ENCODE data around the gene GPC6. TPM values are rescaled to one million over a fixed set of nuclear protein-coding genes. Genes with fewer than 3 reads are reported as not detected.
A peak's percentile ranks its signal among the peaks of the same experiment; 100 is the strongest.

Gene GPC6
- polyA plus RNA-seq, 1 of the 3 experiments (the other 2 are of a cell fraction): 6.7 TPM

DNA sequence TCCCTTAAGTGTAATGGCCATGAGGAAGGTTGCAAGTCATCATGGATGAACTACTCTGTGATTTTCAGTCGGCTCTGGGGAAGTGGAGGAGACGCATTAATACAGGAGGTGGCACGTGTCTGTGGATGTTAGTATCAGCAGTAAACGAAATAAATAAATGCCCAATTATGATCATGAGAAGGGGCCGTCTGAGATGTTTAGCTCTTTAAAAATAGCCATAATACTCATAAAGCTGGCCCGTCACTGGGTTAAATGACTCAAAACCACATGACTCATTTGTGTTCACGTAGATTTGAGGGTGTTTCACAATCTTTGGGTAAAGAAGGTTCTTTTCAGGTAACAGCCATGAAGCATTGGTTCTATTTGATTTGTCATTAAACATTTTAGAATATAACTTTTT, 620.6 kb downstream of the GPC6 start:
- no peaks in the 10 kb centered on the region for H3K9me3 ChIP-seq
- WGBS (ENCODE audit: low lambda C conversion rate): 71% methylated on average over 7 of the region's 7 CpGs
- no peak overlapping the region for H3K4me2 ChIP-seq
- no peaks in the 10 kb centered on the region for H4K20me1 ChIP-seq (ENCODE audit: insufficient read depth)
- no peak overlapping the region for H3K27ac ChIP-seq (ENCODE audit: low read depth in 2 of 2, low read length in 1 of 2)
- no peaks in the 10 kb centered on the region for H3K79me2 ChIP-seq (ENCODE audit: insufficient read depth)
- H3K4me3 ChIP-seq (ENCODE audit: low read depth in 2 of 2, low read length in 1 of 2): no peak overlapping the region
- ChIA-PET POLR2A (no interaction called here), CTCF (no interaction called here)
- H3K27me3 ChIP-seq (ENCODE audit: insufficient read depth): no peaks in the 10 kb centered on the region
- no peaks in the 10 kb centered on the region for H3K9me2 ChIP-seq
- H2AFZ ChIP-seq (ENCODE audit: low read depth): no peak overlapping the region
- H3F3A ChIP-seq (replicated peaks; ENCODE audit: insufficient read depth): no peaks in the 10 kb centered on the region
- no peaks in the 10 kb centered on the region for H3K36me3 ChIP-seq (replicated peaks in 1 of 2; ENCODE audit: control insufficient read depth in 1 of 2, insufficient read depth in 2 of 2, low read length in 1 of 2)
- no peak for DNase-seq
- H3K4me1 ChIP-seq (ENCODE audit: control insufficient read depth in 1 of 2, insufficient read depth in 2 of 2, low read depth in 1 of 2, low read length in 1 of 2): no peaks in the 10 kb centered on the region
- H3K9ac ChIP-seq: no peak overlapping the region
- no peak for TF ChIP-seq ELF1 (IDR thresholded peaks at IDR 0.05)
- no peak for TF ChIP-seq SIN3A (IDR thresholded peaks at IDR 0.05; ENCODE audit: borderline replicate concordance, low read depth, low read length)
- TF ChIP-seq, protein P1, sequence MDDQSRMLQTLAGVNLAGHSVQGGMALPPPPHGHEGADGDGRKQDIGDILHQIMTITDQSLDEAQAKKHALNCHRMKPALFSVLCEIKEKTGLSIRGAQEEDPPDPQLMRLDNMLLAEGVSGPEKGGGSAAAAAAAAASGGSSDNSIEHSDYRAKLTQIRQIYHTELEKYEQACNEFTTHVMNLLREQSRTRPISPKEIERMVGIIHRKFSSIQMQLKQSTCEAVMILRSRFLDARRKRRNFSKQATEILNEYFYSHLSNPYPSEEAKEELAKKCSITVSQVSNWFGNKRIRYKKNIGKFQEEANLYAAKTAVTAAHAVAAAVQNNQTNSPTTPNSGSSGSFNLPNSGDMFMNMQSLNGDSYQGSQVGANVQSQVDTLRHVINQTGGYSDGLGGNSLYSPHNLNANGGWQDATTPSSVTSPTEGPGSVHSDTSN (IDR thresholded peaks at IDR 0.05): no peak
- TF ChIP-seq JUND (IDR thresholded peaks at IDR 0.05): no peak
- peak; percentile 39; the same call in 1 of the 2 replicates for TF ChIP-seq FOSL2 (IDR thresholded peaks at IDR 0.05; ENCODE audit: borderline replicate concordance, low read depth)
- TF ChIP-seq, protein P2, sequence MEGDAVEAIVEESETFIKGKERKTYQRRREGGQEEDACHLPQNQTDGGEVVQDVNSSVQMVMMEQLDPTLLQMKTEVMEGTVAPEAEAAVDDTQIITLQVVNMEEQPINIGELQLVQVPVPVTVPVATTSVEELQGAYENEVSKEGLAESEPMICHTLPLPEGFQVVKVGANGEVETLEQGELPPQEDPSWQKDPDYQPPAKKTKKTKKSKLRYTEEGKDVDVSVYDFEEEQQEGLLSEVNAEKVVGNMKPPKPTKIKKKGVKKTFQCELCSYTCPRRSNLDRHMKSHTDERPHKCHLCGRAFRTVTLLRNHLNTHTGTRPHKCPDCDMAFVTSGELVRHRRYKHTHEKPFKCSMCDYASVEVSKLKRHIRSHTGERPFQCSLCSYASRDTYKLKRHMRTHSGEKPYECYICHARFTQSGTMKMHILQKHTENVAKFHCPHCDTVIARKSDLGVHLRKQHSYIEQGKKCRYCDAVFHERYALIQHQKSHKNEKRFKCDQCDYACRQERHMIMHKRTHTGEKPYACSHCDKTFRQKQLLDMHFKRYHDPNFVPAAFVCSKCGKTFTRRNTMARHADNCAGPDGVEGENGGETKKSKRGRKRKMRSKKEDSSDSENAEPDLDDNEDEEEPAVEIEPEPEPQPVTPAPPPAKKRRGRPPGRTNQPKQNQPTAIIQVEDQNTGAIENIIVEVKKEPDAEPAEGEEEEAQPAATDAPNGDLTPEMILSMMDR (IDR thresholded peaks at IDR 0.05): no peak
- no peak for TF ChIP-seq RCOR1 (IDR thresholded peaks at IDR 0.05; ENCODE audit: low read length)
- peak; percentile 28; the same call in 1 of the 2 replicates for TF ChIP-seq MEF2A (IDR thresholded peaks at IDR 0.05; ENCODE audit: borderline replicate concordance, low read depth)
- TF ChIP-seq, protein P3, sequence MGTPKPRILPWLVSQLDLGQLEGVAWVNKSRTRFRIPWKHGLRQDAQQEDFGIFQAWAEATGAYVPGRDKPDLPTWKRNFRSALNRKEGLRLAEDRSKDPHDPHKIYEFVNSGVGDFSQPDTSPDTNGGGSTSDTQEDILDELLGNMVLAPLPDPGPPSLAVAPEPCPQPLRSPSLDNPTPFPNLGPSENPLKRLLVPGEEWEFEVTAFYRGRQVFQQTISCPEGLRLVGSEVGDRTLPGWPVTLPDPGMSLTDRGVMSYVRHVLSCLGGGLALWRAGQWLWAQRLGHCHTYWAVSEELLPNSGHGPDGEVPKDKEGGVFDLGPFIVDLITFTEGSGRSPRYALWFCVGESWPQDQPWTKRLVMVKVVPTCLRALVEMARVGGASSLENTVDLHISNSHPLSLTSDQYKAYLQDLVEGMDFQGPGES (IDR thresholded peaks at IDR 0.05; ENCODE audit: low read depth, low read length): no peak
- no peak for TF ChIP-seq EP300 (IDR thresholded peaks at IDR 0.05; ENCODE audit: borderline replicate concordance in 1 of 2, low read depth in 1 of 2, low read length in 1 of 2)
- TF ChIP-seq RFX5 (IDR thresholded peaks at IDR 0.05; ENCODE audit: low read length): no peak
- no peak for TF ChIP-seq TAF1 (IDR thresholded peaks at IDR 0.05; ENCODE audit: borderline replicate concordance, low read depth, low read length)
- TF ChIP-seq RAD21 (IDR thresholded peaks at IDR 0.05; ENCODE audit: low read length): no peak
- no peak for TF ChIP-seq GABPA (IDR thresholded peaks at IDR 0.05; ENCODE audit: low read depth)
- TF ChIP-seq, protein P4, sequence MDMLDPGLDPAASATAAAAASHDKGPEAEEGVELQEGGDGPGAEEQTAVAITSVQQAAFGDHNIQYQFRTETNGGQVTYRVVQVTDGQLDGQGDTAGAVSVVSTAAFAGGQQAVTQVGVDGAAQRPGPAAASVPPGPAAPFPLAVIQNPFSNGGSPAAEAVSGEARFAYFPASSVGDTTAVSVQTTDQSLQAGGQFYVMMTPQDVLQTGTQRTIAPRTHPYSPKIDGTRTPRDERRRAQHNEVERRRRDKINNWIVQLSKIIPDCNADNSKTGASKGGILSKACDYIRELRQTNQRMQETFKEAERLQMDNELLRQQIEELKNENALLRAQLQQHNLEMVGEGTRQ (IDR thresholded peaks at IDR 0.05; ENCODE audit: borderline replicate concordance, low read depth, low read length): no peak
